Stimulated activated naive B cell treated with anti-CD40 and anti-IgM and Interleukin-4, amounts not matched to agents 10 μg/mL and 1 μg/mL and 100 μg/mL, for 72 hours (primary cell): ENCODE measurements around the gene LMOD2.

ENCODE experiments used
- ATAC-seq, 2 donors: fragments of 150-1000 bp; cut with Tn5 transposase; replicated peaks; 2 replicates each; pipeline ENCODE4 v1.10.0; 2021; ENCODE audit warnings: moderate library complexity in 1 of 2
- DNase-seq: peaks from one replicate; pipeline ENCODE4 v3.0.0; 2021
- H3K27ac Mint-ChIP-seq: one replicate; pipeline ENCODE4 v1.8.0; 2022; ENCODE audit warnings: mild to moderate bottlenecking, mixed read lengths
- H3K27me3 Mint-ChIP-seq, 2 donors: one replicate each; pipeline ENCODE4 v1.8.0; 2022; ENCODE audit warnings: mixed read lengths in 2 of 2
- H3K36me3 Mint-ChIP-seq, 2 donors: one replicate each; pipeline ENCODE4 v1.8.0; 2022; ENCODE audit warnings: mixed read lengths in 2 of 2, mild to moderate bottlenecking in 1 of 2
- H3K4me1 Mint-ChIP-seq, 2 donors: one replicate each; pipeline ENCODE4 v1.8.0; 2022; ENCODE audit warnings: mixed read lengths in 2 of 2, mild to moderate bottlenecking in 1 of 2
- H3K4me3 Mint-ChIP-seq, 2 donors: one replicate each; pipeline ENCODE4 v1.8.0; 2022; ENCODE audit warnings: mild to moderate bottlenecking in 2 of 2, mixed read lengths in 2 of 2, moderate library complexity in 1 of 2
- H3K9me3 Mint-ChIP-seq, 2 donors: one replicate each; pipeline ENCODE4 v1.8.0; 2022; ENCODE audit warnings: mixed read lengths in 2 of 2, mild to moderate bottlenecking in 1 of 2

Gene LMOD2

GRCh38 chr7:123695944-123696677 is 40.4 kb downstream of the LMOD2 start:
- Mint-ChIP-seq H3K4me3 (no peak overlapping the region), H3K4me1 (no peaks in the 10 kb centered on the region), H3K27me3 (no peaks in the 10 kb centered on the region), H3K9me3 (no peaks in the 10 kb centered on the region), H3K36me3 (peaks cover 16 to 18% of the 10 kb centered on the region in 2 donors), H3K27ac (no peak overlapping the region)
- no peak for ATAC-seq
- no peak for DNase-seq

GRCh38 chr7:123705211-123705901 is 49.7 kb downstream of the LMOD2 start:
- H3K4me1 Mint-ChIP-seq = no peaks in the 10 kb centered on the region
- peaks cover 6 to 11% of the 10 kb centered on the region in 2 donors for H3K36me3 Mint-ChIP-seq
- H3K9me3 Mint-ChIP-seq = no peaks in the 10 kb centered on the region
- no peaks in the 10 kb centered on the region for H3K27me3 Mint-ChIP-seq
- no peak overlapping the region for H3K4me3 Mint-ChIP-seq
- no peak overlapping the region for H3K27ac Mint-ChIP-seq
- DNase-seq (no peak), ATAC-seq (no peak)

- DNase-seq (no peak), ATAC-seq (no peak)
- H3K4me3 Mint-ChIP-seq = no peak overlapping the region
- peaks cover 3 to 8% of the 10 kb centered on the region in 2 donors for H3K36me3 Mint-ChIP-seq
- no peak overlapping the region for H3K27ac Mint-ChIP-seq
- H3K4me1 Mint-ChIP-seq = peaks cover 4 to 21% of the 10 kb centered on the region in 2 donors
- no peaks in the 10 kb centered on the region for H3K27me3 Mint-ChIP-seq
- no peaks in the 10 kb centered on the region for H3K9me3 Mint-ChIP-seq
Measured at GRCh38 chr7:123709525-123709924, 53.9 kb downstream of the LMOD2 start.

- no peak overlapping the region for H3K4me3 Mint-ChIP-seq
- H3K27ac Mint-ChIP-seq = no peak overlapping the region
- no peak for ATAC-seq
- no peaks in the 10 kb centered on the region for H3K27me3 Mint-ChIP-seq
- no peak for DNase-seq
- peaks cover 6 to 26% of the 10 kb centered on the region in 2 donors for H3K4me1 Mint-ChIP-seq
- no peaks in the 10 kb centered on the region for H3K9me3 Mint-ChIP-seq
- peaks cover 2 to 8% of the 10 kb centered on the region in 2 donors for H3K36me3 Mint-ChIP-seq
Measured at GRCh38 chr7:123710683-123711082, 55.0 kb downstream of the LMOD2 start.

GRCh38 chr7:123711832-123712293 is 56.2 kb downstream of the LMOD2 start:
- H3K4me1 Mint-ChIP-seq = peaks cover 6 to 26% of the 10 kb centered on the region in 2 donors
- no peak overlapping the region for H3K4me3 Mint-ChIP-seq
- ATAC-seq = no peak
- peaks cover 6 to 11% of the 10 kb centered on the region in 2 donors for H3K36me3 Mint-ChIP-seq
- H3K27me3 Mint-ChIP-seq = no peaks in the 10 kb centered on the region
- no peak overlapping the region for H3K27ac Mint-ChIP-seq
- no peaks in the 10 kb centered on the region for H3K9me3 Mint-ChIP-seq
- no peak for DNase-seq

- H3K4me3 Mint-ChIP-seq = no peak overlapping the region
- DNase-seq = no peak
- H3K9me3 Mint-ChIP-seq = no peaks in the 10 kb centered on the region
- H3K27me3 Mint-ChIP-seq = no peaks in the 10 kb centered on the region
- H3K36me3 Mint-ChIP-seq = peaks cover 6 to 11% of the 10 kb centered on the region in 2 donors
- H3K27ac Mint-ChIP-seq = no peak overlapping the region
- peaks cover 6 to 26% of the 10 kb centered on the region in 2 donors for H3K4me1 Mint-ChIP-seq
- no peak for ATAC-seq
Measured at GRCh38 chr7:123712619-123713018, 57.0 kb downstream of the LMOD2 start.
